Upper lobe of right lung (tissue), 1 donor: ENCODE measurements around the gene MAP6. TPM values are rescaled to one million over a fixed set of nuclear protein-coding genes. Genes with fewer than 3 reads are reported as not detected.

Experiments
- ATAC-seq: fragments of 200-7000 bp; cut with Tn5 transposase; one replicate; pipeline ENCODE4 v1.9.1; 2020; ENCODE audit warnings: mild to moderate bottlenecking, moderate library complexity
- DNase-seq: peaks from one replicate; pipeline ENCODE4 v3.0.0-alpha.2; 2020
- H3K27ac ChIP-seq: fragments of 200-600 bp; one replicate; pipeline ENCODE4 v1.8.0; 2022
- H3K27me3 ChIP-seq: fragments of 200-600 bp; one replicate; pipeline ENCODE4 v1.8.0; 2022; ENCODE audit warnings: mild to moderate bottlenecking
- H3K36me3 ChIP-seq: fragments of 200-600 bp; one replicate; pipeline ENCODE4 v1.8.0; 2022
- H3K4me1 ChIP-seq: fragments of 200-600 bp; one replicate; pipeline ENCODE4 v1.8.0; 2022
- H3K4me3 ChIP-seq: fragments of 200-600 bp; one replicate; pipeline ENCODE4 v1.8.0; 2022; ENCODE audit warnings: mild to moderate bottlenecking
- H3K9me3 ChIP-seq: fragments of 200-600 bp; one replicate; pipeline ENCODE4 v1.8.0; 2022
- intact Hi-C: fragments of 100-400 bp; cut with DNase I; formaldehyde crosslinking; loops from one replicate; pipeline ENCODE4 v1.11.0; 2022
- total RNA-seq: library from RNA; stranded (reverse); fragmentation: NEBNext Ultra II Directional; extraction: Animal tissue kit (Norgen Biotek cat#: 25700); gene quantifications from one replicate; pipeline ENCODE4 v1.2.1, GENCODE V29; 2021
- TF ChIP-seq, protein P1 (sequence below): fragments of 200-600 bp; IDR thresholded peaks from one replicate; pipeline ENCODE4 v1.8.0; 2022; ENCODE audit warnings: antibody characterized with exemption
- donor health status: DM: no; HTN: yes; CAD: no; lungs with severe emphysema.

Gene MAP6
- total RNA-seq, 1 donor from 2014 or later = 5.8 TPM

DNA sequence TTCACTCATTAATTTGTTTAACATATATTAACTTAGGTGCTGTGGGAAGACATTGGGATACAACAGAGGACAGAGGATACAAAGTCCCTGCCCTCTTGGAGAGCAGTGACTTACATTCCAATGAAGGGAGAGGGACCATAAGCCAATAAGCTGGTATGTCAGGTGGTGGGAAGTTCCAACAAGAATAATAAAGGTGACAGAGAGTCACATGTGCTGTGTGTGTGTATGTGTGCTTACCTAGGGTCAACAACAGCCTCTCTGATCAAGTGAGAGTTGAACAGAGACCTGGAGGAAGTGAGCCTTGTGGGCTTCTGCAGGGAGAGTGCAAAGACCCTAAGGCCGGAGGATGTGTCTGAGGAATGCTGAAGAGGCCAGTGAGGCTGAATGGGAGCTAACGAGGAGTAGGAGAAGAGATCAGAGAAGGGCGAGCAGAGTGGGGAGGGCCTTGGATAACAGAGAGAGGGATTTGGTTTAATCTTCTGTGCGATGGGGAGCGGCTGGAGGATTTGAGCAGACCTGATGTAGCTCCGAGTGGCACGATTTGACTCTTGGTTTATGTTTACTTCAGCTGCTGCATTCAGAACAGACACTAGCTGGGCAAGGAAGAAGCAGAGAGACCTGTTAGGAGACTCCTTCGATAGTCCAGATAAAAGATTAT lies 35.3 kb downstream of the MAP6 start:
- intact Hi-C loops = no loop called here
- no peak overlapping the region for H3K4me3 ChIP-seq
- H3K27me3 ChIP-seq = no peaks in the 10 kb centered on the region
- H3K4me1 ChIP-seq = no peaks in the 10 kb centered on the region
- H3K36me3 ChIP-seq = no peaks in the 10 kb centered on the region
- TF ChIP-seq, protein P1, sequence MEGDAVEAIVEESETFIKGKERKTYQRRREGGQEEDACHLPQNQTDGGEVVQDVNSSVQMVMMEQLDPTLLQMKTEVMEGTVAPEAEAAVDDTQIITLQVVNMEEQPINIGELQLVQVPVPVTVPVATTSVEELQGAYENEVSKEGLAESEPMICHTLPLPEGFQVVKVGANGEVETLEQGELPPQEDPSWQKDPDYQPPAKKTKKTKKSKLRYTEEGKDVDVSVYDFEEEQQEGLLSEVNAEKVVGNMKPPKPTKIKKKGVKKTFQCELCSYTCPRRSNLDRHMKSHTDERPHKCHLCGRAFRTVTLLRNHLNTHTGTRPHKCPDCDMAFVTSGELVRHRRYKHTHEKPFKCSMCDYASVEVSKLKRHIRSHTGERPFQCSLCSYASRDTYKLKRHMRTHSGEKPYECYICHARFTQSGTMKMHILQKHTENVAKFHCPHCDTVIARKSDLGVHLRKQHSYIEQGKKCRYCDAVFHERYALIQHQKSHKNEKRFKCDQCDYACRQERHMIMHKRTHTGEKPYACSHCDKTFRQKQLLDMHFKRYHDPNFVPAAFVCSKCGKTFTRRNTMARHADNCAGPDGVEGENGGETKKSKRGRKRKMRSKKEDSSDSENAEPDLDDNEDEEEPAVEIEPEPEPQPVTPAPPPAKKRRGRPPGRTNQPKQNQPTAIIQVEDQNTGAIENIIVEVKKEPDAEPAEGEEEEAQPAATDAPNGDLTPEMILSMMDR = no peak
- H3K9me3 ChIP-seq = no peaks in the 10 kb centered on the region
- peak; percentile 72 for ATAC-seq
- H3K27ac ChIP-seq = no peak overlapping the region
- DNase-seq = no peak

DNA sequence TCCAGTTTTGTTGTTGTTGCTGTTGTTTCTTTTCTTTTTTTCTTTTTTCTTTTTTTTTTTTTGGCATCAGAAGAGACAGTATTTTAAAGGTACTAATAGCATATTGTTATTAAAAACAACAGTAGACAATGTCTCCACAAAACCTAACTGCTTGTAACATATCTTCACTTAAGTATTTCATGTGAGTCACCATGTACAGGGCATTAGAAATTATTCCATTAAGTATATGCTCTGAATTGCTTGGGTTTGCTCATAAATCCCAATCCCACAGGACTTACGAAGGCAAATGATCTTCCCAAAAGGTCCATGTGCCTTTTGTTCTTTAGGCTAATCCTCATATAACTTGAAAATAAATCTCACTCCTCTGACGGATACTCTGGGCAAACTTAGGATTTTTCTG lies 35.9 kb downstream of the MAP6 start:
- no peak for DNase-seq

DNA sequence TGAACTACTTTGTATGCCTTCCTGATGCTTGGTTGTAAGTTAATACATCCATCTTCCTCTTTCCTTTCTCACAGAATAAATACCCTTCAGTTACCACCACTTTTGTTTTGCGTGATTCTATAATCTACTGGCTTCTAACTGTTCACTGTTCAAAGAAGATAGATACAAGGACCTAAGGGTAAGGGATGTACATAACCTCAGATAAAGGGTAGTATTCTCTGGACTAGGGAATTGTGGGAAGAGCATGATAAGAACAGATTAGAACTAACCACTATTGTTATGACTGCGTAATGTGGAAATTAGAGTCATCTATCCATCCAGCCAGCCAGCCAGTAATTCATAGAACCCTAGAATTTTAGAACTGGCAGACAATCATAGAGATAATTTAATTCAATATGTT lies 36.4 kb downstream of the MAP6 start:
- TF ChIP-seq, protein P1 = no peak
- ATAC-seq = no peak
- H3K27ac ChIP-seq = no peak overlapping the region
- H3K9me3 ChIP-seq = no peaks in the 10 kb centered on the region
- DNase-seq = no peak
- no peaks in the 10 kb centered on the region for H3K27me3 ChIP-seq
- intact Hi-C loops = no loop called here
- no peak overlapping the region for H3K4me3 ChIP-seq
- H3K4me1 ChIP-seq = no peaks in the 10 kb centered on the region
- H3K36me3 ChIP-seq = no peaks in the 10 kb centered on the region

More for the DNA sequence above, 35.9 kb downstream of the MAP6 start:
- TF ChIP-seq, protein P1 = no peak
- ATAC-seq = no peak
- no peaks in the 10 kb centered on the region for H3K36me3 ChIP-seq
- no peak overlapping the region for H3K27ac ChIP-seq
- intact Hi-C loops = no loop called here
- no peaks in the 10 kb centered on the region for H3K9me3 ChIP-seq
- H3K4me1 ChIP-seq = no peaks in the 10 kb centered on the region
- no peaks in the 10 kb centered on the region for H3K27me3 ChIP-seq
- no peak overlapping the region for H3K4me3 ChIP-seq

DNA sequence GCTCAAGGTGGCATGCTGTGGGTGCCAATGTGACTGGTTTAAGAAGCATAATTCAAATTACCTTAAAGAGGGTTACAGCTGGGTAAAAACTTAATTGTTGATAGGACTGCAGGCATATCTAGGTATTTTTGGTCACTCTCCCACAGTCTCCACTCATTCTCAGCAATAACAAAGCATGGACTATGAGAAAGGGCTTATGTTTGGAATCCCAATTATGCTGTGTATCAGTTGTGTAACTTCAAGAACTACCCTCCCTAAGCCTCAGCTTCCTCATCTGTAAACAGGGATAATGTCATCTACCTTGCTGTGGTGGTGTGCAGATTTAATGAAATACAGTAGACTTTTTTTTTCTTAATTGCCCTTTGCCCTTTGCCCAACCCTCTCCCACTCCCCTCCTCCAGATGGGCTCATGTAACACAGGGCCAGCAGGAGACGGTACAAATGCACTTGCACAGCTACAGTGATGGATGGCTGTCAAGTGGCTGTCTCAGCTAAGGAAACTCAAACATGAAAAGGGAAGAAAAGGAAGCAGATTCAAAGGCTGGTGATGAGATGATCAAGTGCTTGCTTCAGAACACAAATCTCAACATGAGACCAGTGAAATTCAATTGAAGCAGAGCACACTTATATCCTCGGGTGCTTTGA lies 37.6 kb downstream of the MAP6 start:
- intact Hi-C loops = no loop called here
- Histone ChIP-seq H3K36me3 (no peaks in the 10 kb centered on the region), H3K4me3 (no peak overlapping the region), H3K9me3 (no peaks in the 10 kb centered on the region), H3K27me3 (no peaks in the 10 kb centered on the region), H3K27ac (no peak overlapping the region), H3K4me1 (no peaks in the 10 kb centered on the region)
- TF ChIP-seq, protein P1 = no peak
- ATAC-seq (no peak), DNase-seq (no peak)

DNA sequence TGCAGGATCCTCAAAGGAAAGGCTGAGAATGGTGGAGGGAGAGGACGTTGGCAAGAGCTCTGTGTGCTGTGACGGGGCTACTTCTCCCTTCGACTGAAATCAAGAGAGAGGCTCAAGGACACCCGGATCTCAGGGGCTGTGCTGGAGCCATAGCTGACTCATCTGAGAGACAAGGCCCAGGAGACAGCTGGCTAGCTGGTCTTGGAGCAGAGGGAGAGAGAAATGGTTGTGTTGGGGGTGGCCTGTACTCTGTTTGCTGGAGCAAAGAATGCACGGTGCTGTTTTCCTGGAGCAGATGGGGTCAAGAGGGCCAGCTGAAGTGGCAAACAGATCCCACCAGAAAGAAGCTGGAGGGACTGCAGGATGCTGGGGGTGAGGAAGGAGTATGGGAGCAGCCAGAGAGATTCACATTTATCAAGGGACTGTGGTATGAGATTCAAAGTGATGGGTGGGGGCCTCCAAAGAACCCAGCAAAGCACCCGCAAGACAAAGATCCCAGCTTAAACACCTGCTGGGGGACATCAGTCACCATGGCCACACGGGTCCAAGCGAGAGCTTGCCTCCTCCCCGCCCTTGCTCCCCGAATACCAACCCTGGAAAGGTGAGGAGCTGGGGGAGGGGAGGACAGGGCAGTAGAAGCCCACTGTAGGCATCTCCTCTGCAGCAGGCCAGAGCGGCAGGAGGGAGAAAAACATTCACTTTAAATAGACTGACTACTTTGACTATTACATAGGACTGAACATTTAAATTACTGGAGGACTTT lies 40.8 kb downstream of the MAP6 start:
- TF ChIP-seq, protein P1 = no peak
- no peak for DNase-seq

More for the DNA sequence above, 40.8 kb downstream of the MAP6 start:
- Histone ChIP-seq H3K4me1 (no peaks in the 10 kb centered on the region), H3K9me3 (no peaks in the 10 kb centered on the region), H3K4me3 (no peak overlapping the region), H3K36me3 (no peaks in the 10 kb centered on the region), H3K27ac (no peak overlapping the region), H3K27me3 (no peaks in the 10 kb centered on the region)
- intact Hi-C loops = no loop called here
- ATAC-seq = no peak
